Measurements from ENCODE around the gene TRAPPC12. TPM values are rescaled to one million over a fixed set of nuclear protein-coding genes. Genes with fewer than 3 reads are reported as not detected.

Gene TRAPPC12
- total RNA-seq, 3 donors from 2014 or later, result 52.5 to 89.6 (median 69.2) TPM

GRCh38 chr2:3433776-3434400 is 54.4 kb downstream of the TRAPPC12 start:
- H3K4me3 ChIP-seq, result no peak overlapping the region
- no peaks in the 10 kb centered on the region for H3K27me3 ChIP-seq
- H3K36me3 ChIP-seq, result peaks cover 6% of the 10 kb centered on the region
- no peaks in the 10 kb centered on the region for H3K4me1 ChIP-seq
- H3K27ac ChIP-seq, result no peak overlapping the region
- no peak for DNase-seq (ENCODE audit: low spot score in 2 of 2)
- TF ChIP-seq POLR2AphosphoS5 (IDR thresholded peaks at IDR 0.05) (no peak), POLR2A (IDR thresholded peaks at IDR 0.05) (no peak)
- TF ChIP-seq, protein P1, sequence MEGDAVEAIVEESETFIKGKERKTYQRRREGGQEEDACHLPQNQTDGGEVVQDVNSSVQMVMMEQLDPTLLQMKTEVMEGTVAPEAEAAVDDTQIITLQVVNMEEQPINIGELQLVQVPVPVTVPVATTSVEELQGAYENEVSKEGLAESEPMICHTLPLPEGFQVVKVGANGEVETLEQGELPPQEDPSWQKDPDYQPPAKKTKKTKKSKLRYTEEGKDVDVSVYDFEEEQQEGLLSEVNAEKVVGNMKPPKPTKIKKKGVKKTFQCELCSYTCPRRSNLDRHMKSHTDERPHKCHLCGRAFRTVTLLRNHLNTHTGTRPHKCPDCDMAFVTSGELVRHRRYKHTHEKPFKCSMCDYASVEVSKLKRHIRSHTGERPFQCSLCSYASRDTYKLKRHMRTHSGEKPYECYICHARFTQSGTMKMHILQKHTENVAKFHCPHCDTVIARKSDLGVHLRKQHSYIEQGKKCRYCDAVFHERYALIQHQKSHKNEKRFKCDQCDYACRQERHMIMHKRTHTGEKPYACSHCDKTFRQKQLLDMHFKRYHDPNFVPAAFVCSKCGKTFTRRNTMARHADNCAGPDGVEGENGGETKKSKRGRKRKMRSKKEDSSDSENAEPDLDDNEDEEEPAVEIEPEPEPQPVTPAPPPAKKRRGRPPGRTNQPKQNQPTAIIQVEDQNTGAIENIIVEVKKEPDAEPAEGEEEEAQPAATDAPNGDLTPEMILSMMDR (IDR thresholded peaks at IDR 0.05), result no peak
- no peaks in the 10 kb centered on the region for H3K9me3 ChIP-seq
- intact Hi-C loops (cut with DNase I; ENCODE audit: low total_unique reads), result loop anchor here (10.0 kb wide), 1 partner anchor 1169 kb away; no protein-coding TSS in a partner anchor

- TF ChIP-seq POLR2A (IDR thresholded peaks at IDR 0.05) (no peak), POLR2AphosphoS5 (IDR thresholded peaks at IDR 0.05) (no peak)
- TF ChIP-seq, protein P1 (IDR thresholded peaks at IDR 0.05), result no peak
- H3K27ac ChIP-seq, result no peak overlapping the region
- H3K4me1 ChIP-seq, result no peaks in the 10 kb centered on the region
- no peak overlapping the region for H3K4me3 ChIP-seq
- no peak for DNase-seq (ENCODE audit: low spot score in 2 of 2)
- H3K36me3 ChIP-seq, result peaks cover 6% of the 10 kb centered on the region
- no peaks in the 10 kb centered on the region for H3K9me3 ChIP-seq
- H3K27me3 ChIP-seq, result no peaks in the 10 kb centered on the region
- intact Hi-C loops (cut with DNase I; ENCODE audit: low total_unique reads), result loop anchor here (10.0 kb wide), 1 partner anchor 1170 kb away; no protein-coding TSS in a partner anchor
These were observed 55.2 kb downstream of the TRAPPC12 start for GRCh38 chr2:3434654-3435053.

DNA sequence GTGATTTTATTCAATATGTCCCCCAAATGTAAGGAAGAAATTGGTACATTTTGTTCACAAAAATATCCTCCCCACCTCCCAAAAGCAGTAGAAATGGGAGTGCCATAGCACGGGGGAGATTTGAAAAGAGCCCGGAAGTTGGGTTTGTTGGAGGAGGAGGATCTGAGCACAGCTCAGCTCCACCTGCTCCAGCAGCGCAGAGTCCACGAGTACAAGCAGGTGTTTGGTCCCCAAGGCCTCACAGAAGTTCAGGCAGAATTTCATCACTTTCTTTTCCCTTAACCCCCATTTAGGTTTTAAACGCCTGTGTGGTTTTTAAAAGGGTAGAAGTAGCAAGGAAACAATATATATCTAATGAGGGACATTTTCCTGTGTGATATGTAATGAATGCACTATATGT is 56.0 kb downstream of the TRAPPC12 start:
- H3K4me1 ChIP-seq, result no peaks in the 10 kb centered on the region
- intact Hi-C loops (cut with DNase I; ENCODE audit: low total_unique reads), result loop anchor here (10.0 kb wide), 1 partner anchor 1171 kb away; no protein-coding TSS in a partner anchor
- no peak overlapping the region for H3K4me3 ChIP-seq
- no peak for DNase-seq (ENCODE audit: low spot score in 2 of 2)
- TF ChIP-seq POLR2AphosphoS5 (IDR thresholded peaks at IDR 0.05), result no peak
- TF ChIP-seq, protein P1 (IDR thresholded peaks at IDR 0.05), result no peak
- no peak for TF ChIP-seq POLR2A (IDR thresholded peaks at IDR 0.05)
- H3K36me3 ChIP-seq, result peaks cover 6% of the 10 kb centered on the region
- no peaks in the 10 kb centered on the region for H3K27me3 ChIP-seq
- H3K9me3 ChIP-seq, result no peaks in the 10 kb centered on the region
- H3K27ac ChIP-seq, result no peak overlapping the region

GRCh38 chr2:3440477-3440876 is 61.0 kb downstream of the TRAPPC12 start:
- H3K27ac ChIP-seq, result no peak overlapping the region

GRCh38 chr2:3441465-3441864 is 62.0 kb downstream of the TRAPPC12 start:
- intact Hi-C loops (cut with DNase I; ENCODE audit: low total_unique reads), result loop anchor here (5.0 kb wide), 1 partner anchor 559 kb away; no protein-coding TSS in a partner anchor
- no peaks in the 10 kb centered on the region for H3K9me3 ChIP-seq
- no peaks in the 10 kb centered on the region for H3K27me3 ChIP-seq
- no peak for DNase-seq (ENCODE audit: low spot score in 2 of 2)
- H3K36me3 ChIP-seq, result no peaks in the 10 kb centered on the region
- no peak overlapping the region for H3K27ac ChIP-seq
- no peaks in the 10 kb centered on the region for H3K4me1 ChIP-seq
- no peak for TF ChIP-seq POLR2AphosphoS5 (IDR thresholded peaks at IDR 0.05)
- TF ChIP-seq POLR2A (IDR thresholded peaks at IDR 0.05), result no peak
- TF ChIP-seq, protein P1 (IDR thresholded peaks at IDR 0.05), result no peak
- H3K4me3 ChIP-seq, result no peak overlapping the region

More at GRCh38 chr2:3440477-3440876, 61.0 kb downstream of the TRAPPC12 start:
- no peaks in the 10 kb centered on the region for H3K9me3 ChIP-seq
- TF ChIP-seq POLR2A (IDR thresholded peaks at IDR 0.05), result no peak
- TF ChIP-seq POLR2AphosphoS5 (IDR thresholded peaks at IDR 0.05), result no peak
- TF ChIP-seq, protein P1 (IDR thresholded peaks at IDR 0.05), result no peak
- intact Hi-C loops (cut with DNase I; ENCODE audit: low total_unique reads), result loop anchor here (5.0 kb wide), 1 partner anchor 558 kb away; no protein-coding TSS in a partner anchor
- no peak for DNase-seq (ENCODE audit: low spot score in 2 of 2)
- no peaks in the 10 kb centered on the region for H3K4me1 ChIP-seq
- no peaks in the 10 kb centered on the region for H3K27me3 ChIP-seq
- no peaks in the 10 kb centered on the region for H3K36me3 ChIP-seq
- no peak overlapping the region for H3K4me3 ChIP-seq
